HEK293 (cell line): ENCODE results near the gene HNRNPUL1.

ENCODE experiments used
- CTCF ChIA-PET: fragments of 350-600 bp; formaldehyde crosslinking; extraction: SDS; loops from one replicate; lab custom pipeline; 2021; ENCODE audit warnings: antibody characterized with exemption; lab: Yijun Ruan, JAX
- POLR2A ChIA-PET: fragments of 300-600 bp; formaldehyde crosslinking; extraction: SDS; loops from one replicate; lab custom pipeline; 2020; ENCODE audit warnings: antibody characterized with exemption, inconsistent platforms; lab: Yijun Ruan, JAX
- H3K27ac ChIP-seq: fragments of 200-500 bp; sonication (Bioruptor generic); 2 replicates; pipeline ENCODE4 v1.5.1; 2014; ENCODE audit warnings: low read depth, low read length, control low read depth, inconsistent platforms; ENCODE audit errors: extremely low read depth
- H3K36me3 ChIP-seq, 2 experiments: fragments of 200-500 bp in 1 of 2; sonication (Bioruptor generic) in 1 of 2; 1 replicate in 1 of 2; 2 replicates in 1 of 2; pipeline ENCODE4 v1.5.1; 2014 to 2017; ENCODE audit warnings: inconsistent platforms in 2 of 2, low read length in 2 of 2; ENCODE audit not compliant: control insufficient read depth in 2 of 2, insufficient read depth in 1 of 2
- H3K4me1 ChIP-seq: fragments of 200-500 bp; sonication (Bioruptor generic); 2 replicates; pipeline ENCODE4 v1.5.1; 2014; ENCODE audit warnings: mild to moderate bottlenecking, low read length, inconsistent platforms; ENCODE audit not compliant: control insufficient read depth, insufficient read depth
- H3K4me3 ChIP-seq: 2 replicates; pipeline ENCODE4 v1.5.1; 2011; ENCODE audit warnings: low read depth, mild to moderate bottlenecking, control low read depth, low read length, moderate library complexity
- H3K9me3 ChIP-seq: fragments of 200-500 bp; sonication (Bioruptor generic); 2 replicates; pipeline ENCODE4 v1.5.1; 2014; ENCODE audit warnings: low read depth, low read length, inconsistent platforms; ENCODE audit not compliant: control insufficient read depth, insufficient read depth
- REST ChIP-seq: fragments of 450-650 bp; formaldehyde crosslinking; IDR thresholded peaks from 2 replicates; pipeline ENCODE4 v1.5.1; 2016; ENCODE audit warnings: missing biosample characterization, missing genetic modification characterization
- SCRT2 ChIP-seq: fragments of 450-650 bp; formaldehyde crosslinking; IDR thresholded peaks from 2 replicates; pipeline ENCODE4 v1.5.1; 2016; ENCODE audit warnings: missing biosample characterization, missing genetic modification characterization
- ZBTB44 ChIP-seq: fragments of 450-650 bp; IDR thresholded peaks from 2 replicates; pipeline ENCODE4 v1.5.1; 2018; ENCODE audit warnings: missing biosample characterization, mild to moderate bottlenecking, missing genetic modification characterization
- ZBTB49 ChIP-seq: fragments of 450-650 bp; formaldehyde crosslinking; IDR thresholded peaks from 2 replicates; pipeline ENCODE4 v1.5.1; 2016; ENCODE audit warnings: missing biosample characterization, missing genetic modification characterization, low read depth
- ZNF169 ChIP-seq: fragments of 450-650 bp; formaldehyde crosslinking; IDR thresholded peaks from 2 replicates; pipeline ENCODE4 v1.5.1; 2016; ENCODE audit warnings: missing biosample characterization, missing genetic modification characterization
- ZNF202 ChIP-seq: fragments of 450-650 bp; formaldehyde crosslinking; IDR thresholded peaks from 2 replicates; pipeline ENCODE4 v1.5.1; 2016; ENCODE audit warnings: missing biosample characterization, missing genetic modification characterization, borderline replicate concordance
- ZNF223 ChIP-seq: fragments of 450-650 bp; formaldehyde crosslinking; IDR thresholded peaks from 2 replicates; pipeline ENCODE4 v1.5.1; 2016; ENCODE audit warnings: missing biosample characterization, missing genetic modification characterization
- ZNF391 ChIP-seq: fragments of 450-650 bp; formaldehyde crosslinking; IDR thresholded peaks from 2 replicates; pipeline ENCODE4 v1.5.1; 2016; ENCODE audit warnings: low read depth, missing biosample characterization, missing genetic modification characterization, borderline replicate concordance
- ZSCAN18 ChIP-seq: fragments of 450-650 bp; formaldehyde crosslinking; IDR thresholded peaks from 2 replicates; pipeline ENCODE4 v1.5.1; 2016; ENCODE audit warnings: missing biosample characterization, missing genetic modification characterization

Gene HNRNPUL1

GRCh38 chr19:41304706-41305483 is 40.7 kb downstream of the HNRNPUL1 start (continued):
- TF ChIP-seq ZNF391 (tag by site-specific recombination) (no peak), ZBTB44 (tag by site-specific recombination) (no peak), ZNF202 (tag by site-specific recombination) (no peak), ZBTB49 (no peak), ZNF169 (tag by site-specific recombination) (no peak), SCRT2 (peak; percentile 95), ZSCAN18 (no peak)

GRCh38 chr19:41305927-41306793 is 42.0 kb downstream of the HNRNPUL1 start:
- ChIA-PET CTCF (interaction anchor here (0.6 to 5.3 kb wide), 6 partner anchors 11 to 670 kb away, joined by 3 to 120 read pairs (median 4); partner anchors contain the start of gene CEACAM21), POLR2A (no interaction called here)
- Histone ChIP-seq H3K9me3 (no peaks in the 10 kb centered on the region), H3K36me3 (peaks cover 71 to 72% of the 10 kb centered on the region in 2 experiments), H3K4me3 (no peak overlapping the region), H3K27ac (peak overlapping the region; percentile 36; the same call in 1 of the 2 replicates), H3K4me1 (peaks cover 14% of the 10 kb centered on the region)
- peak; percentile 82 for TF ChIP-seq REST (tag by site-specific recombination)
- no peak for TF ChIP-seq ZNF223
